Upper lobe of right lung (tissue), 1 donor: Measurements from ENCODE around the gene SLC22A9. TPM values are rescaled to one million over a fixed set of nuclear protein-coding genes. Genes with fewer than 3 reads are reported as not detected.

ENCODE experiments used
- ATAC-seq: fragments of 200-7000 bp; cut with Tn5 transposase; one replicate; pipeline ENCODE4 v1.9.1; 2020; ENCODE audit warnings: mild to moderate bottlenecking, moderate library complexity
- DNase-seq: peaks from one replicate; pipeline ENCODE4 v3.0.0-alpha.2; 2020
- H3K27ac ChIP-seq: fragments of 200-600 bp; one replicate; pipeline ENCODE4 v1.8.0; 2022
- H3K27me3 ChIP-seq: fragments of 200-600 bp; one replicate; pipeline ENCODE4 v1.8.0; 2022; ENCODE audit warnings: mild to moderate bottlenecking
- H3K36me3 ChIP-seq: fragments of 200-600 bp; one replicate; pipeline ENCODE4 v1.8.0; 2022
- H3K4me1 ChIP-seq: fragments of 200-600 bp; one replicate; pipeline ENCODE4 v1.8.0; 2022
- H3K4me3 ChIP-seq: fragments of 200-600 bp; one replicate; pipeline ENCODE4 v1.8.0; 2022; ENCODE audit warnings: mild to moderate bottlenecking
- H3K9me3 ChIP-seq: fragments of 200-600 bp; one replicate; pipeline ENCODE4 v1.8.0; 2022
- CTCF ChIP-seq: fragments of 200-600 bp; IDR thresholded peaks from one replicate; pipeline ENCODE4 v1.8.0; 2022; ENCODE audit warnings: antibody characterized with exemption
- intact Hi-C: fragments of 100-400 bp; cut with DNase I; formaldehyde crosslinking; loops from one replicate; pipeline ENCODE4 v1.11.0; 2022
- total RNA-seq: library from RNA; stranded (reverse); fragmentation: NEBNext Ultra II Directional; extraction: Animal tissue kit (Norgen Biotek cat#: 25700); gene quantifications from one replicate; pipeline ENCODE4 v1.2.1, GENCODE V29; 2021
- donor health status: DM: no; HTN: yes; CAD: no; lungs with severe emphysema.

Gene SLC22A9
- total RNA-seq, 1 donor from 2014 or later: not detected

GRCh38 chr11:63445720-63446119, 76.1 kb downstream of the SLC22A9 start:
- Histone ChIP-seq H3K9me3 (no peaks in the 10 kb centered on the region), H3K4me1 (no peaks in the 10 kb centered on the region), H3K27ac (no peak overlapping the region), H3K4me3 (no peak overlapping the region), H3K27me3 (no peaks in the 10 kb centered on the region), H3K36me3 (no peaks in the 10 kb centered on the region)
- DNase-seq (no peak), ATAC-seq (no peak)
- TF ChIP-seq CTCF: no peak
- intact Hi-C loops: no loop called here

- no peak for DNase-seq
- Histone ChIP-seq H3K9me3 (no peaks in the 10 kb centered on the region), H3K4me3 (no peak overlapping the region), H3K4me1 (no peaks in the 10 kb centered on the region), H3K27ac (no peak overlapping the region), H3K27me3 (no peaks in the 10 kb centered on the region), H3K36me3 (no peaks in the 10 kb centered on the region)
- no peak for ATAC-seq
- intact Hi-C loops: no loop called here
- no peak for TF ChIP-seq CTCF
Measured at GRCh38 chr11:63448646-63449045, 79.1 kb downstream of the SLC22A9 start.

GRCh38 chr11:63459586-63459985, 90.0 kb downstream of the SLC22A9 start:
- ATAC-seq: no peak
- no peaks in the 10 kb centered on the region for H3K9me3 ChIP-seq
- no peak for TF ChIP-seq CTCF
- no peak for DNase-seq
- H3K4me3 ChIP-seq: no peak overlapping the region
- no peaks in the 10 kb centered on the region for H3K4me1 ChIP-seq
- no peaks in the 10 kb centered on the region for H3K36me3 ChIP-seq
- intact Hi-C loops: no loop called here
- H3K27ac ChIP-seq: no peak overlapping the region
- no peaks in the 10 kb centered on the region for H3K27me3 ChIP-seq

Other genes starting within 250 kb of the SLC22A9 start
- gene SLC22A24, start 225.6 kb upstream of the SLC22A9 start, total RNA-seq: not detected
- gene SLC22A25, start 126.2 kb upstream of the SLC22A9 start, total RNA-seq: not detected
- 3.6 TPM for gene PLAAT5, start 121.4 kb downstream of the SLC22A9 start, total RNA-seq
- 0.49 TPM for gene LGALS12, start 136.3 kb downstream of the SLC22A9 start, total RNA-seq
- 185 TPM for gene PLAAT4, start 167.0 kb downstream of the SLC22A9 start, total RNA-seq
- gene PLAAT2, start 193.6 kb downstream of the SLC22A9 start, total RNA-seq: 4.2 TPM
- gene PLAAT3, start 244.6 kb downstream of the SLC22A9 start, total RNA-seq: 70.3 TPM